Measurements from ENCODE around the gene EML4.

EML4 gene

GRCh38 chr2:42184346-42184745 is 15.2 kb downstream of the EML4 start:
- Histone ChIP-seq H3K27ac (ENCODE audit: insufficient read depth in 1 of 2, low read depth in 1 of 2, low read length in 2 of 2, poor library complexity in 1 of 2, severe bottlenecking in 2 of 2) (no peak overlapping the region), H3K4me3 (ENCODE audit: control insufficient read depth in 1 of 7, extremely low read depth in 1 of 7, insufficient read depth in 4 of 7, low read depth in 2 of 7, low read length in 6 of 7) (no peak overlapping the region), H3K27me3 (replicated peaks in 2 of 5; ENCODE audit: control insufficient read depth in 4 of 5, insufficient read depth in 5 of 5, low read length in 4 of 5) (no peaks in the 10 kb centered on the region), H3K4me1 (ENCODE audit: control extremely low read depth in 1 of 4, control insufficient read depth in 4 of 4, insufficient read depth in 4 of 4, low read length in 3 of 4) (no peaks in the 10 kb centered on the region), H3K9me3 (ENCODE audit: control extremely low read depth in 1 of 5, control insufficient read depth in 4 of 5, insufficient read depth in 2 of 5, low read depth in 1 of 5, low read length in 4 of 5) (no peaks in the 10 kb centered on the region), H3K36me3 (ENCODE audit: control insufficient read depth in 4 of 4, insufficient read depth in 4 of 4, low read length in 3 of 4) (peaks cover 0 to 2% (median 0%) of the 10 kb centered on the region in 4 experiments)
- WGBS (ENCODE audit: insufficient coverage) = 95% methylated on average over 3 of the region's 3 CpGs
- ChIA-PET POLR2A (no interaction called here), CTCF (no interaction called here)
- no peak for DNase-seq

GRCh38 chr2:42185220-42185921 is 16.2 kb downstream of the EML4 start:
- H3K36me3 ChIP-seq (ENCODE audit: control insufficient read depth in 4 of 4, insufficient read depth in 4 of 4, low read length in 3 of 4) = peaks cover 0 to 2% (median 0%) of the 10 kb centered on the region in 4 experiments
- DNase-seq = no peak
- no peak overlapping the region for H3K27ac ChIP-seq (ENCODE audit: insufficient read depth in 1 of 2, low read depth in 1 of 2, low read length in 2 of 2, poor library complexity in 1 of 2, severe bottlenecking in 2 of 2)
- no peaks in the 10 kb centered on the region for H3K27me3 ChIP-seq (replicated peaks in 2 of 5; ENCODE audit: control insufficient read depth in 4 of 5, insufficient read depth in 5 of 5, low read length in 4 of 5)
- no peaks in the 10 kb centered on the region for H3K4me1 ChIP-seq (ENCODE audit: control extremely low read depth in 1 of 4, control insufficient read depth in 4 of 4, insufficient read depth in 4 of 4, low read length in 3 of 4)
- ChIA-PET POLR2A (no interaction called here), CTCF (interaction anchor here (1.5 kb wide), 1 partner anchor 89 kb away, joined by 5 read pairs; no protein-coding TSS in a partner anchor)
- WGBS (ENCODE audit: insufficient coverage) = 94% methylated on average over 4 of the region's 5 CpGs
- H3K4me3 ChIP-seq (ENCODE audit: control insufficient read depth in 1 of 7, extremely low read depth in 1 of 7, insufficient read depth in 4 of 7, low read depth in 2 of 7, low read length in 6 of 7) = no peak overlapping the region
- H3K9me3 ChIP-seq (ENCODE audit: control extremely low read depth in 1 of 5, control insufficient read depth in 4 of 5, insufficient read depth in 2 of 5, low read depth in 1 of 5, low read length in 4 of 5) = no peaks in the 10 kb centered on the region

- Histone ChIP-seq H3K27me3 (replicated peaks in 2 of 5; ENCODE audit: control insufficient read depth in 4 of 5, insufficient read depth in 5 of 5, low read length in 4 of 5) (no peaks in the 10 kb centered on the region), H3K4me1 (ENCODE audit: control extremely low read depth in 1 of 4, control insufficient read depth in 4 of 4, insufficient read depth in 4 of 4, low read length in 3 of 4) (no peaks in the 10 kb centered on the region), H3K9me3 (ENCODE audit: control extremely low read depth in 1 of 5, control insufficient read depth in 4 of 5, insufficient read depth in 2 of 5, low read depth in 1 of 5, low read length in 4 of 5) (no peaks in the 10 kb centered on the region), H3K36me3 (ENCODE audit: control insufficient read depth in 4 of 4, insufficient read depth in 4 of 4, low read length in 3 of 4) (peaks cover 0 to 2% (median 0%) of the 10 kb centered on the region in 4 experiments), H3K27ac (ENCODE audit: insufficient read depth in 1 of 2, low read depth in 1 of 2, low read length in 2 of 2, poor library complexity in 1 of 2, severe bottlenecking in 2 of 2) (no peak overlapping the region), H3K4me3 (ENCODE audit: control insufficient read depth in 1 of 7, extremely low read depth in 1 of 7, insufficient read depth in 4 of 7, low read depth in 2 of 7, low read length in 6 of 7) (no peak overlapping the region)
- POLR2A ChIA-PET = no interaction called here
- WGBS (ENCODE audit: insufficient coverage) = no CpG with 5 or more reads among the region's 1 CpG
- CTCF ChIA-PET = interaction anchor here (0.7 to 1.5 kb wide), 2 partner anchors 61 to 90 kb away, joined by 3 to 5 read pairs; no protein-coding TSS in a partner anchor
- DNase-seq = no peak
These were observed 17.2 kb downstream of the EML4 start for GRCh38 chr2:42186366-42186765.

GRCh38 chr2:42186945-42187632 is 17.9 kb downstream of the EML4 start:
- no peaks in the 10 kb centered on the region for H3K9me3 ChIP-seq (ENCODE audit: control extremely low read depth in 1 of 5, control insufficient read depth in 4 of 5, insufficient read depth in 2 of 5, low read depth in 1 of 5, low read length in 4 of 5)
- peaks cover 0 to 2% (median 0%) of the 10 kb centered on the region in 4 experiments for H3K36me3 ChIP-seq (ENCODE audit: control insufficient read depth in 4 of 4, insufficient read depth in 4 of 4, low read length in 3 of 4)
- no peaks in the 10 kb centered on the region for H3K4me1 ChIP-seq (ENCODE audit: control extremely low read depth in 1 of 4, control insufficient read depth in 4 of 4, insufficient read depth in 4 of 4, low read length in 3 of 4)
- H3K4me3 ChIP-seq (ENCODE audit: control insufficient read depth in 1 of 7, extremely low read depth in 1 of 7, insufficient read depth in 4 of 7, low read depth in 2 of 7, low read length in 6 of 7) = no peak overlapping the region
- POLR2A ChIA-PET = no interaction called here
- CTCF ChIA-PET = interaction anchor here (1.5 kb wide), 1 partner anchor 91 kb away, joined by 5 read pairs; no protein-coding TSS in a partner anchor
- no peak for DNase-seq
- 90% methylated on average over 3 of the region's 8 CpGs for WGBS (ENCODE audit: insufficient coverage)
- no peaks in the 10 kb centered on the region for H3K27me3 ChIP-seq (replicated peaks in 2 of 5; ENCODE audit: control insufficient read depth in 4 of 5, insufficient read depth in 5 of 5, low read length in 4 of 5)
- no peak overlapping the region for H3K27ac ChIP-seq (ENCODE audit: insufficient read depth in 1 of 2, low read depth in 1 of 2, low read length in 2 of 2, poor library complexity in 1 of 2, severe bottlenecking in 2 of 2)

GRCh38 chr2:42187886-42188285 is 18.7 kb downstream of the EML4 start:
- Histone ChIP-seq H3K36me3 (ENCODE audit: control insufficient read depth in 4 of 4, insufficient read depth in 4 of 4, low read length in 3 of 4) (no peaks in the 10 kb centered on the region), H3K9me3 (ENCODE audit: control extremely low read depth in 1 of 5, control insufficient read depth in 4 of 5, insufficient read depth in 2 of 5, low read depth in 1 of 5, low read length in 4 of 5) (no peaks in the 10 kb centered on the region), H3K27ac (ENCODE audit: insufficient read depth in 1 of 2, low read depth in 1 of 2, low read length in 2 of 2, poor library complexity in 1 of 2, severe bottlenecking in 2 of 2) (no peak overlapping the region), H3K4me3 (ENCODE audit: control insufficient read depth in 1 of 7, extremely low read depth in 1 of 7, insufficient read depth in 4 of 7, low read depth in 2 of 7, low read length in 6 of 7) (no peak overlapping the region), H3K4me1 (ENCODE audit: control extremely low read depth in 1 of 4, control insufficient read depth in 4 of 4, insufficient read depth in 4 of 4, low read length in 3 of 4) (no peaks in the 10 kb centered on the region), H3K27me3 (replicated peaks in 2 of 5; ENCODE audit: control insufficient read depth in 4 of 5, insufficient read depth in 5 of 5, low read length in 4 of 5) (no peaks in the 10 kb centered on the region)
- ChIA-PET CTCF (no interaction called here), POLR2A (no interaction called here)
- 100% methylated on average over 2 of the region's 3 CpGs for WGBS (ENCODE audit: insufficient coverage)
- DNase-seq = no peak

- Histone ChIP-seq H3K27ac (ENCODE audit: insufficient read depth in 1 of 2, low read depth in 1 of 2, low read length in 2 of 2, poor library complexity in 1 of 2, severe bottlenecking in 2 of 2) (no peak overlapping the region), H3K9me3 (ENCODE audit: control extremely low read depth in 1 of 5, control insufficient read depth in 4 of 5, insufficient read depth in 2 of 5, low read depth in 1 of 5, low read length in 4 of 5) (no peaks in the 10 kb centered on the region), H3K4me3 (ENCODE audit: control insufficient read depth in 1 of 7, extremely low read depth in 1 of 7, insufficient read depth in 4 of 7, low read depth in 2 of 7, low read length in 6 of 7) (no peak overlapping the region), H3K36me3 (ENCODE audit: control insufficient read depth in 4 of 4, insufficient read depth in 4 of 4, low read length in 3 of 4) (no peaks in the 10 kb centered on the region), H3K4me1 (ENCODE audit: control extremely low read depth in 1 of 4, control insufficient read depth in 4 of 4, insufficient read depth in 4 of 4, low read length in 3 of 4) (no peaks in the 10 kb centered on the region), H3K27me3 (replicated peaks in 2 of 5; ENCODE audit: control insufficient read depth in 4 of 5, insufficient read depth in 5 of 5, low read length in 4 of 5) (no peaks in the 10 kb centered on the region)
- 100% methylated on average over 2 of the region's 2 CpGs for WGBS (ENCODE audit: insufficient coverage)
- POLR2A ChIA-PET = no interaction called here
- no peak for DNase-seq
- CTCF ChIA-PET = interaction anchor here (1.0 kb wide), 1 partner anchor 18 kb away, joined by 3 read pairs; no protein-coding TSS in a partner anchor
These were observed 20.0 kb downstream of the EML4 start for GRCh38 chr2:42189235-42189566.

GRCh38 chr2:42190191-42190590 is 21.0 kb downstream of the EML4 start:
- no peaks in the 10 kb centered on the region for H3K36me3 ChIP-seq (ENCODE audit: control insufficient read depth in 4 of 4, insufficient read depth in 4 of 4, low read length in 3 of 4)
- no peak overlapping the region for H3K4me3 ChIP-seq (ENCODE audit: control insufficient read depth in 1 of 7, extremely low read depth in 1 of 7, insufficient read depth in 4 of 7, low read depth in 2 of 7, low read length in 6 of 7)
- ChIA-PET CTCF (interaction anchor here (0.8 to 1.0 kb wide), 4 partner anchors 15 to 74 kb away, joined by 3 to 4 read pairs (median 3); no protein-coding TSS in a partner anchor), POLR2A (no interaction called here)
- no peaks in the 10 kb centered on the region for H3K9me3 ChIP-seq (ENCODE audit: control extremely low read depth in 1 of 5, control insufficient read depth in 4 of 5, insufficient read depth in 2 of 5, low read depth in 1 of 5, low read length in 4 of 5)
- no peaks in the 10 kb centered on the region for H3K4me1 ChIP-seq (ENCODE audit: control extremely low read depth in 1 of 4, control insufficient read depth in 4 of 4, insufficient read depth in 4 of 4, low read length in 3 of 4)
- no peaks in the 10 kb centered on the region for H3K27me3 ChIP-seq (replicated peaks in 2 of 5; ENCODE audit: control insufficient read depth in 4 of 5, insufficient read depth in 5 of 5, low read length in 4 of 5)
- H3K27ac ChIP-seq (ENCODE audit: insufficient read depth in 1 of 2, low read depth in 1 of 2, low read length in 2 of 2, poor library complexity in 1 of 2, severe bottlenecking in 2 of 2) = no peak overlapping the region
- WGBS (ENCODE audit: insufficient coverage) = no CpG with 5 or more reads among the region's 2 CpGs
- DNase-seq = no peak
